Measurements from ENCODE around the gene CEP192. TPM values are rescaled to one million over a fixed set of nuclear protein-coding genes. Genes with fewer than 3 reads are reported as not detected.
"Not testable (repeated sequence)": the region's sequence is repeated elsewhere in the genome, so short reads cannot be mapped to it uniquely, and the experiment has no call there.

Gene CEP192
- total RNA-seq, 1 donor from 2014 or later: 14.4 TPM

DNA sequence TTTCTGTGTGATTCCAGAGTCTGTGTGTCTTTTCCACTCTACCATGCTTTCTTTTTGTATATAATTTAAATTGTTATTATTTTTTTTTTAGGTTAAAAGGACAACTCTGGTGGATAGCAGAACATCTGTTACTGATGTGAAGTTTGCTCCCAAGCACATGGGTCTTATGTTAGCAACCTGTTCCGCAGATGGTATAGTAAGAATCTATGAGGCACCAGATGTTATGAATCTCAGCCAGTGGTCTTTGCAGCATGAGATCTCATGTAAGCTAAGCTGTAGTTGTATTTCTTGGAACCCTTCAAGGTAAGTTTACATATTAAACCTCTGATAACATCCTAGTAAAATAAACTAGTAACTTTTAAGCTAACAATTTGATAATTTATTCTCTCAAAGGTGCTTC, 28.1 kb upstream of the CEP192 start:
- H3K4me3 ChIP-seq (ENCODE audit: low read depth, low read length): no peak overlapping the region
- DNase-seq (ENCODE audit: low read depth): no peak
- TF ChIP-seq, protein P1, sequence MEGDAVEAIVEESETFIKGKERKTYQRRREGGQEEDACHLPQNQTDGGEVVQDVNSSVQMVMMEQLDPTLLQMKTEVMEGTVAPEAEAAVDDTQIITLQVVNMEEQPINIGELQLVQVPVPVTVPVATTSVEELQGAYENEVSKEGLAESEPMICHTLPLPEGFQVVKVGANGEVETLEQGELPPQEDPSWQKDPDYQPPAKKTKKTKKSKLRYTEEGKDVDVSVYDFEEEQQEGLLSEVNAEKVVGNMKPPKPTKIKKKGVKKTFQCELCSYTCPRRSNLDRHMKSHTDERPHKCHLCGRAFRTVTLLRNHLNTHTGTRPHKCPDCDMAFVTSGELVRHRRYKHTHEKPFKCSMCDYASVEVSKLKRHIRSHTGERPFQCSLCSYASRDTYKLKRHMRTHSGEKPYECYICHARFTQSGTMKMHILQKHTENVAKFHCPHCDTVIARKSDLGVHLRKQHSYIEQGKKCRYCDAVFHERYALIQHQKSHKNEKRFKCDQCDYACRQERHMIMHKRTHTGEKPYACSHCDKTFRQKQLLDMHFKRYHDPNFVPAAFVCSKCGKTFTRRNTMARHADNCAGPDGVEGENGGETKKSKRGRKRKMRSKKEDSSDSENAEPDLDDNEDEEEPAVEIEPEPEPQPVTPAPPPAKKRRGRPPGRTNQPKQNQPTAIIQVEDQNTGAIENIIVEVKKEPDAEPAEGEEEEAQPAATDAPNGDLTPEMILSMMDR (IDR thresholded peaks at IDR 0.05; ENCODE audit: insufficient read depth, low read length, poor library complexity, severe bottlenecking): no peak
- no peaks in the 10 kb centered on the region for H3K27me3 ChIP-seq (ENCODE audit: control insufficient read depth, insufficient read depth, low read length)
- no peaks in the 10 kb centered on the region for H3K36me3 ChIP-seq (ENCODE audit: control insufficient read depth, insufficient read depth, low read length)

DNA sequence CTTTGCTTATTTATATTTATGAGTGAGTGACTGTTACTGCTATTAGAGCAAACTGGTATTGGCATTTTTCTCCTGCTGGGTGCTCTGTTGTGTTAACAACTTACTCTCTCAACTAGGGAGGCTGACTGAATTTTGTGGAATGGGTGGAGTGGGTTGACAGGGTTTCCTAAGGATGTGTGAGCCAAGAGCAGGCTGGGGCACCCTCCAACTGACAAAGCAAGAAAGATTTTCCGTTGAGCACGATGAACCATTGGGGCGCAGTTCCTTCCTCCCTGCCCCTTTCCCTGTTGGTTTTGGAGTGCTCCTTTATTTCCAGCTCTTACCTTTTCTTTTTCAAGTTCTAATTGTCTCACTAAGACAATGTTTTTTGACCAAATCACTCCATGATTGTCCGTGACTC, 23.0 kb upstream of the CEP192 start:
- Histone ChIP-seq H3K27me3 (ENCODE audit: control insufficient read depth, insufficient read depth, low read length) (no peaks in the 10 kb centered on the region), H3K4me3 (ENCODE audit: low read depth, low read length) (no peak overlapping the region), H3K36me3 (ENCODE audit: control insufficient read depth, insufficient read depth, low read length) (no peaks in the 10 kb centered on the region)
- TF ChIP-seq, protein P1 (IDR thresholded peaks at IDR 0.05; ENCODE audit: insufficient read depth, low read length, poor library complexity, severe bottlenecking): no peak
- DNase-seq (ENCODE audit: low read depth): no peak

DNA sequence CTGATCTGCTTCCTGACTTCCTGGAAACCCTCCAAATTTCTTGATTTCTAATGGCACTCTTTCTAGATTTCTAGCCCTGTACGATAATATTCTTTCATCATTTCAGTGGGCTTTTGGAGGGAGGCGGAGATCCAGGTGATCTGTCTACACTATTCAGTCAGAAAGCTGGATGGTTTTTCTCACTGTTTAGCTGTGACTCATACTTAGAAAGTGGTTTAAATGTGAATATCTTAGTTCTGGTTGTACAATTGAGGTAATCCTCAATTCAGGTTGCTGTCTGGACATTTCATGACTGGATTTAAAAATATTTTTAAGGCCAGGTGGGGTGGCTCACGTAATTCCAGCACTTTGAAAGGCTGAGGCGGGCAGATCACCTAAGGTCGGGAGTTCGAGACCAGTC, 22.5 kb upstream of the CEP192 start:
- Histone ChIP-seq H3K4me3 (ENCODE audit: low read depth, low read length) (no peak overlapping the region), H3K27me3 (ENCODE audit: control insufficient read depth, insufficient read depth, low read length) (no peaks in the 10 kb centered on the region), H3K36me3 (ENCODE audit: control insufficient read depth, insufficient read depth, low read length) (no peaks in the 10 kb centered on the region)
- DNase-seq (ENCODE audit: low read depth): no peak
- TF ChIP-seq, protein P1 (IDR thresholded peaks at IDR 0.05; ENCODE audit: insufficient read depth, low read length, poor library complexity, severe bottlenecking): no peak

DNA sequence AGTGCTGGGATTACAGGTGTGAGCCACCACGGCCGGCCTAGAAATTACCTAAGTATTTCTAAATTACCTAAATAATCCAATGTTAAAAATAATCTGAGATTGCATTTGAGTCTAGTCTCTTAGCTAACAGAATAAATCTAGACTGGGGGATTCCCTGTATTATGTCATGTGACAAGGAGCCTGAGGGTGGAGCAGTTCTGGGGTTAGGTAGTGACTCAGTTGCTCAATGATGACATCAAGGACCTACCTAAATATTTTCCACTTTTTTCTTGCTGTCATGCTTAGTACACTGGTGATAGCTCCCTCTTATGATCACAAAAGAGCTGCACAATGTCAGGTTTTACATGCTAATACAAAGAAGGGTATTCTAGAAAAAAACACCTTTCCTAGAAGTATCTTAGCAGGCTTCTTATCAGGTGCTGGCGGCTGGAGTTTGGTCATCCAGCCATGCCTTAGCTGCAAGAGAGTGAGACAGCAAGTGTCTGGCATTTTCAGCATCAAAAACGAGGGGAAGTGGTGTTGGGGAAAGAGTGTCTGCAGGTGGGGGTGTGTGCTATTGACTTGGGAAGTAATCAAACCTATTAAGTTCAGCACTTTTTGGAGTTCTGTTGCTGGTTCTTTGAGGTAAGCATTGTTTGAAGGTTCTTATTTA, 17.5 kb upstream of the CEP192 start:
- Histone ChIP-seq H3K36me3 (ENCODE audit: control insufficient read depth, insufficient read depth, low read length) (peaks cover 1% of the 10 kb centered on the region), H3K27me3 (ENCODE audit: control insufficient read depth, insufficient read depth, low read length) (no peaks in the 10 kb centered on the region), H3K4me3 (ENCODE audit: low read depth, low read length) (no peak overlapping the region)
- no peak for DNase-seq (ENCODE audit: low read depth)
- TF ChIP-seq, protein P1 (IDR thresholded peaks at IDR 0.05; ENCODE audit: insufficient read depth, low read length, poor library complexity, severe bottlenecking): no peak

DNA sequence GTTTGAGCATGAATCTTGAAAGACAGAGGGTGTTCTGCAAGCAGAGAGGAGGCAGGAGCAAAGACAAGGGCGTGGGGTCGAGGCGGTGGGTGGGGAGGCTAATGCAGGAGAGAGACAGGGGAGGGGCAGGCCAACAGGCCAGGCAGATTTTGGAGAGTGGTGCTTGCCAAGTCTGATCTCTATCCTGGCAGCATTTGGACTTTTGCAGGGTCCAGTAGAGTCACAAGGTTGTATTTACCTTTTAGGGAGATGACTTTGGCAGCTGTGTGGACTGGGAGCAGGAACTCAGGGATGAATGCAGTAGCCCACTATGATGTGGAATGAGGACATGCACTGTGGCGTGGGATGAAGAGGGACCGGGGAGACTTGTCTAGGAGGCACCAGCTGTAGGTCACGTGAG, 15.7 kb upstream of the CEP192 start:
- no peak for DNase-seq (ENCODE audit: low read depth)
- H3K27me3 ChIP-seq (ENCODE audit: control insufficient read depth, insufficient read depth, low read length): no peaks in the 10 kb centered on the region
- TF ChIP-seq, protein P1 (IDR thresholded peaks at IDR 0.05; ENCODE audit: insufficient read depth, low read length, poor library complexity, severe bottlenecking): no peak
- peaks cover 1% of the 10 kb centered on the region for H3K36me3 ChIP-seq (ENCODE audit: control insufficient read depth, insufficient read depth, low read length)
- no peak overlapping the region for H3K4me3 ChIP-seq (ENCODE audit: low read depth, low read length)

DNA sequence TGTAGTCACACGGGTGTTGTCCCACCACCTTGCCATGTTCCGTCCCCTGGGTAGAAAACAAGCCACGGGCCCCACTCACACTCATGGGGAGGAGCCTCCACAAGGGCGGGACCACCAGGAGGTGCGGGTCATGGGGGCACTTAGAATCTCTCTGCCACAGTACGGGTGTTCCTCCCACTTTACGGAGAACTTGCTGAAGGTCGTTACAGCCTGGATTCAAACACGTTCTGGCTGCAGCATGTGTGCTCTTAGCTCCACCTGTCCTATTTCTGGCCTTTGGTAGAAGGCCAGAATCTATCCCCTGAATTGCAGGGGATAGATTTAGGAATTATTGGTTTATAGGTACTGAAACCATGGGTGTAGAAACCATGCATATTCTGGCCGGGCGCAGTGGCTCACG, 14.9 kb upstream of the CEP192 start:
- Histone ChIP-seq H3K36me3 (ENCODE audit: control insufficient read depth, insufficient read depth, low read length) (peaks cover 1% of the 10 kb centered on the region), H3K27me3 (ENCODE audit: control insufficient read depth, insufficient read depth, low read length) (no peaks in the 10 kb centered on the region), H3K4me3 (ENCODE audit: low read depth, low read length) (no peak overlapping the region)
- DNase-seq (ENCODE audit: low read depth): no peak
- TF ChIP-seq, protein P1 (IDR thresholded peaks at IDR 0.05; ENCODE audit: insufficient read depth, low read length, poor library complexity, severe bottlenecking): no peak

DNA sequence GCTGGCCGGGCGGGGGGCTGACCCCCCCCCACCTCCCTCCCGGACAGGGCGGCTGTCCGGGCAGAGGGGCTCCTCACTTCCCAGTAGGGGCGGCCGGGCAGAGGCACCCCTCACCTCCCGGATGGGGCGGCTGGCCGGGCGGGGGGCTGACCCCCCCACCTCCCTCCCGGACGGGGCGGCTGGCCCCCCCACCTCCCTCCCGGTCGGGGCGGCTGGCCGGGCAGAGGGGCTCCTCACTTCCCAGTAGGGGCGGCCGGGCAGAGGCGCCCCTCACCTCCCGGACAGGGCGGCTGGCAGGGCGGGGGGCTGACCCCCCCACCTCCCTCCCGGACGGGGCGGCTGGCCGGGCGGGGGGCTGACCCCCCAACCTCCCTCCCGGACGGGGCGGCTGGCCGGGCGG, 11.1 kb upstream of the CEP192 start:
- not testable (repeated sequence) for H3K36me3 ChIP-seq (ENCODE audit: control insufficient read depth, insufficient read depth, low read length); H3K4me3 ChIP-seq (ENCODE audit: low read depth, low read length); H3K27me3 ChIP-seq (ENCODE audit: control insufficient read depth, insufficient read depth, low read length)

More for the DNA sequence above, 11.1 kb upstream of the CEP192 start:
- DNase-seq (ENCODE audit: low read depth): not testable (repeated sequence)
